ENCODE results near the gene ALMS1. TPM values are rescaled to one million over a fixed set of nuclear protein-coding genes. Genes with fewer than 3 reads are reported as not detected.

ALMS1 gene
- total RNA-seq, 6 donors from 2014 or later, result 15.2 to 56.6 (median 25.7) TPM

GRCh38 chr2:73654175-73654574 lies 268.5 kb downstream of the ALMS1 start:
- ATAC-seq (ENCODE audit: low FRiP score in 2 of 2), result no peak
- H3K4me1 ChIP-seq, result no peaks in the 10 kb centered on the region
- no peak for TF ChIP-seq EP300 (IDR thresholded peaks at IDR 0.05)
- DNase-seq, result no peak
- no peaks in the 10 kb centered on the region for H3K36me3 ChIP-seq
- H3K27ac ChIP-seq, result no peak overlapping the region
- 61 to 63% methylated on average over 2 of the region's 2 CpGs for WGBS, 2 donors
- no peaks in the 10 kb centered on the region for H3K9me3 ChIP-seq
- no peaks in the 10 kb centered on the region for H3K27me3 ChIP-seq
- H3K4me3 ChIP-seq, result no peak overlapping the region

Other genes starting within 250 kb of the ALMS1 start
- gene NOTO, start 183.3 kb upstream of the ALMS1 start, total RNA-seq, result under 1 TPM in 3 of 6 donors, not detected in 3; 0.09 to 0.15 (median 0.10) TPM
- gene SMYD5, start 171.6 kb upstream of the ALMS1 start, total RNA-seq, result 10 to 100 TPM; 18.1 to 58.8 (median 21.2) TPM
- 10 to 100 TPM in 5 of 6 donors, 1 to 10 TPM in 1; 6.7 to 21.6 (median 16.3) TPM for gene PRADC1, start 152.6 kb upstream of the ALMS1 start, total RNA-seq
- 100 to 1,000 TPM in 5 of 6 donors, 10 to 100 TPM in 1; 70.2 to 183 (median 129) TPM for gene CCT7, start 151.5 kb upstream of the ALMS1 start, total RNA-seq
- 1 to 10 TPM; 1.5 to 9.4 (median 3.9) TPM for gene FBXO41, start 101.4 kb upstream of the ALMS1 start, total RNA-seq
- gene EGR4, start 92.3 kb upstream of the ALMS1 start, total RNA-seq, result under 1 TPM in 1 of 6 donors, not detected in 5; 0.10 TPM